Measurements from ENCODE around the gene METAP1D.

METAP1D gene

DNA sequence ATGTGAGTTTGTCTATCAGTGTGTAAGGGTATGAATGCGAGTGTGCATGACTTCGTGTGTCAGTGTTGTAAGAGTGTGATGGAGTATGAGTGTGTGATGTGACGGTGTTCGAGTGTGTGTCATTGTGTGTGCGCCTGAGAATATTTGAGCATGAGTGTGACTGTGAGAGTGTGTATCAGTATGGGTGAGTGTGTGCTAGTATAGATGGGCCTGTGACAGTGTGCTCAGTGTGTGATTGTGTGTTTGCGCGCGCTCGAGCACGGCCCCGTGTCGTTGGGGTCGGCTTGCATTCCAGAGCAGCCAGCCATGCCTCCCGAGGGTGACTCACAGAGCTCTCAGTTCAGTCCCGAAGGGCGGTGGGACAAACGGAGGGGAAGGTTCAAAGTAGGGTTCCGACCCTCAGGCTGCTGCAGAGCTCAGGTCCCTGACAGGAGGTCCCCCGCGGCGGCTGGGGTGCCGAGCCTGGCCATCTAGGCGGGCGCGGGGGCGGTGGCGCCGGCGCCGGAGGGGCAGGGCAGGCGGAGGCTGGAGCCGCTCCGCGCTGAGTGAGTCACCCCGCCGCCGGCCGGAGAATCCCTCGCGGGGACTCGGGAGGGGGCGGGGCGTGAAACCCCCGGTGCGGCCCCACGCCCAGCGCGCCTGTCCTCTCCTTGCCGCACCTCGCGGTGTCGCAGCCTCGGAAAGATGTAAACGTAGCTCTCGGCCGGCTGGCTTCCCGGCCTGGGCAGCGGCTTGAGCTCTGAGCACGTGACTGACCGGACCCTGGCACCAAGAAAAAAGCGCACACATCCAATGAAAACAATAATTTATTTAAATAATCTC is 99.1 kb downstream of the METAP1D start:
- peaks cover 3% of the 10 kb centered on the region for H3K9me3 Mint-ChIP-seq
- DNase-seq (ENCODE audit: low spot score in 2 of 2) (peak in 1 of 2 donors; percentile 31), ATAC-seq (ENCODE audit: low read depth) (no peak)
- peaks cover 27% of the 10 kb centered on the region for H3K27me3 Mint-ChIP-seq
- H3K36me3 Mint-ChIP-seq, result no peaks in the 10 kb centered on the region
- H3K27ac Mint-ChIP-seq, result peak overlapping the region; percentile 32
- peaks cover 24% of the 10 kb centered on the region for H3K4me1 Mint-ChIP-seq
- peak overlapping the region; percentile 28 for H3K4me3 Mint-ChIP-seq

DNA sequence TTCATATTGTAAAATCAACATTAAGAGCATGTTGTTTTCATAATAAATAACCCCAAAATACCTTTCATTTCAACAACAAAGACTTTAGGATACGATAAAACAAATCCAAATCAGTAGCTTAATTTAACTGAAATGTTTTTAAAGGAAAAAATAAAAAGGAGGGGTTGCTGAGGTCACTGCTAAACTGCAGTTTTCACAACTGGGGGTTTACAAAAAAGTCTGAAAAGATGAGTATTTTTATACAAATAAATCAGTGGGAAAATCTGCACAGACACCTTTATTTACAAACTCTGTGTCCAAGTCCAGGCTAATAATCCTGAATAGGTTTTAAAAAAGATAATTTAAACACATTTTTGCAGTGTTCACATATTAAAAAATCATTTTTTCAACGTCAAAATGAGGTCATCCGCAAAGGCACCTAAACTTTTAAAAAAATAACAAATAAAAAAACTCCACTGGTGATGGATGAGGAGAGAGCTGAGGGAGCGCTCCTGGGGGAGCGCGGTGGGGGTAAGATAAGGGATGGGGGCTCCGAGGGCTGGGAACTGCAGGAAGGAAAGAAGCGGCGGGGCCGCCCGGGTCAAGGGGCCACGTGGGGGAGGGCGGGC is 99.8 kb downstream of the METAP1D start:
- H3K27ac Mint-ChIP-seq, result no peak overlapping the region
- H3K4me1 Mint-ChIP-seq, result peaks cover 23% of the 10 kb centered on the region
- ATAC-seq (ENCODE audit: low read depth) (no peak), DNase-seq (ENCODE audit: low spot score in 2 of 2) (no peak)
- no peak overlapping the region for H3K4me3 Mint-ChIP-seq
- peaks cover 26% of the 10 kb centered on the region for H3K27me3 Mint-ChIP-seq
- peaks cover 2% of the 10 kb centered on the region for H3K9me3 Mint-ChIP-seq
- no peaks in the 10 kb centered on the region for H3K36me3 Mint-ChIP-seq

DNA sequence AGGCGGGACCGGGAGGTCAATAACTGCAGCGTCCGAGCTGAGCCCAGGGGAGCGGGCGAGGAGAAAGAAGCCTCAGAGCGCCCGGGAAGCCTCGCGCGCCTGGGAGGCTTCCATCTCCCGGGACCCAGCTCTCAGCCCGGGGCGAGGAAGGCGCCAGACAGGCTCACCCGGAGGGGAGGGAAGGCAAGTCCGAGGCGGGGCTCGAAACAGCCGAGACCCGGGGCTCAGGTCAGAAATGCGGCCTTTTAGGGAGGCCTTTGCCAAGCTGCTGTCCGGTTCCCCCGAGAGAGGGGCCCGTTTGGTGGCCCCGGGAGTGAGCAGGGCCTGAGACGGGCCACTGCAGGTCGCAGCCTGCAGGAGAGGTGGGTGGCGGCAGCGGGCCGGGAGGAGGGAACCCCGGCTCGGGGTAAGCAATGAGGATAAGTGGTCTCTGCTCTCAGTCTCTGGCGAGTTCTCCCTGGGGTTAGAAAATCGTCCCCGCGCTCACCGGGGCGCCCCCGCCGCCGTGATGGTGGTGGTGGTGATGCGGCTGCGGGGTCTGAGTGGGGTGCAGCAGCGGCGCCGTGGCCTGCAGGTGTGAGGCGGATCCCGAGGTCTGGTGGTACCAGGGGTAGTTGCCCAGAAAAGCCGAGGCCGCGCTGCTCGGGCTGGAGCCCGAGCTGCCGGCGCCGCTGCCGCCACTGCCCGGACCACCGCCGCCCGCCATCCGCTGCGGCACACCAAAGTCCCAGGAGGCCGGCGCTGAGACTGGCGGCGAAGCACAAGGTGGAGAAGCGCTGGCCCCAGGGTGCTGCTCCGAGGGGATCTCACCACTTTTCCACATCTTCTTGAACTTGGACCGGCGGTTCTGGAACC is 100.6 kb downstream of the METAP1D start:
- Mint-ChIP-seq H3K27ac (no peak overlapping the region), H3K9me3 (peaks cover 5% of the 10 kb centered on the region), H3K36me3 (no peaks in the 10 kb centered on the region), H3K4me3 (peak overlapping the region; percentile 29), H3K4me1 (peaks cover 23% of the 10 kb centered on the region), H3K27me3 (peaks cover 29% of the 10 kb centered on the region)
- DNase-seq (ENCODE audit: low spot score in 2 of 2) (peak in 1 of 2 donors; percentile 42), ATAC-seq (ENCODE audit: low read depth) (no peak)

DNA sequence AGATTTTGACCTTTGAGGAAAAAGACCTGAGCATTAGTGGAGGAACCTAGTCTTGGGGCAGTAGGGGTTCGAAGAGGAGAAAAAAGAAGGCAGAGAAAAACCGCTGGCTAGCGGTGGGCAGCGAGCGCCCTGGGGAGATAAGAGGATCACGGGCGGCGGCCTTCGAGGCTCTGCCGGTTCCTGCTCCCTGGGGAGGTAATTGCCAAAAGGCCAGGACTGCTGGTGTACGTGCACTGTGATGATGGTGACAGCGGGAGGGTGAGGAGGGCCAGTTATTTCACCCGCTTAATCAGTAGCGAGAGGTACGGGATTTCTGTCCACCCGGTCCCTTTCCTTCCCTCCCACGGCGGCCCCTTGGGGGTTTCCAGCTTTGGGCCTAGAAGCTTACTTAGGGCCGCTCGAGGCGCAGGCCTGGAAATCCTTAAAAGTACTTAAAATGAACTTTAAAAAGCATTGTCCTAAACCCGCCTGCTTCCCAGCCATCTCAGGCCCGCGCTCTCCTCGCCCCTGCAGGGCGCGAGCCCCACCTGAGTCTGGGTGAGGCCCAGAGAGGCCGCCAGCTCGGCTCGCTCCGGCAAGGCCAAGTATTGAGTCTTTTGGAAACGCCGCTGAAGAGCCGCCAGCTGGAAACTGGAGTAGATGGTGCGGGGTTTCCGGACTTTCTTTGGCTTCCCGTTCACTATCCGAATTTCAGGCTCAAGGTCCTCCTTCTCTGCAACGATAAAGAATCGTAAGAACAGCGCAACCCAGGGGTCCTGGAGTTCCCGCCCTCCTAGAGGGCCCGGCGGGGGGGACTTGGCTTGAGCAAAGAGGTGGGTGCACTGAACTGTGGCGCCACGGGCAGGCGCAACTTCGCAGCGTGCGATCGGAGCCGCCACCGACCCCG is 101.4 kb downstream of the METAP1D start:
- H3K27me3 Mint-ChIP-seq, result peaks cover 29% of the 10 kb centered on the region
- peaks cover 17% of the 10 kb centered on the region for H3K4me1 Mint-ChIP-seq
- peak in 1 of 2 donors; percentile 34 for DNase-seq (ENCODE audit: low spot score in 2 of 2)
- no peak for ATAC-seq (ENCODE audit: low read depth)
- H3K4me3 Mint-ChIP-seq, result peak overlapping the region; percentile 66
- H3K36me3 Mint-ChIP-seq, result no peaks in the 10 kb centered on the region
- H3K9me3 Mint-ChIP-seq, result peaks cover 5% of the 10 kb centered on the region
- H3K27ac Mint-ChIP-seq, result peak overlapping the region; percentile 73

DNA sequence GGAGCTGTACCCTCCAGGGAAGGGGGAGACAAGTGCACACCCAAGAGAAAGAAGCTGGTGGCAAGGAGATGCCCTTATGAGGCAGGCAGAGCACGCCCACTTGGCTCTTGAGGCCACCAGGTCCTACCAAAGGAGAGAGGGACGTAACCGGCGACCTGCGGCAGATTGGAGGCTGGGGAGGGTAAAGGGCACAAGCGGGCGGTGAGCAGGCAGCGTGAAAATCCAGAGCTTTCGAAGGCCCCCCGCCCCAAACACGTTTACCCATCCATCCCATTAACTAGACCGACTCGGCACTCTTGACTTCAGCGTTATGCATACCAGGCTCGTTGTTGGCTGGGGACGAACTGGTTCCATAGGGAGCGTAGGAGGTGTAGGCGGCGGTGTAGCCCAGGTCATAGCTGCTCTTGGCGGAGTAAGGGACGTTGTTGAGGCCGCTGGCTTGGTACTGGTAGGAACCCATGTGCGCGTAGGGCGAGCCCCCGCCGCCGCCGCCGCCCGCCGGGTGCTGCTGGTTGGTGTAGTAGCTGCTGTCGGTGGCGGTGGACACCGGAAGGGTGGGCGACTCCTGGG is 102.2 kb downstream of the METAP1D start:
- Mint-ChIP-seq H3K27me3 (peaks cover 26% of the 10 kb centered on the region), H3K4me1 (peaks cover 13% of the 10 kb centered on the region), H3K36me3 (no peaks in the 10 kb centered on the region), H3K27ac (peak overlapping the region; percentile 73), H3K4me3 (peak overlapping the region; percentile 66), H3K9me3 (peaks cover 5% of the 10 kb centered on the region)
- DNase-seq (ENCODE audit: low spot score in 2 of 2) (peak in 1 of 2 donors; percentile 51), ATAC-seq (ENCODE audit: low read depth) (no peak)

DNA sequence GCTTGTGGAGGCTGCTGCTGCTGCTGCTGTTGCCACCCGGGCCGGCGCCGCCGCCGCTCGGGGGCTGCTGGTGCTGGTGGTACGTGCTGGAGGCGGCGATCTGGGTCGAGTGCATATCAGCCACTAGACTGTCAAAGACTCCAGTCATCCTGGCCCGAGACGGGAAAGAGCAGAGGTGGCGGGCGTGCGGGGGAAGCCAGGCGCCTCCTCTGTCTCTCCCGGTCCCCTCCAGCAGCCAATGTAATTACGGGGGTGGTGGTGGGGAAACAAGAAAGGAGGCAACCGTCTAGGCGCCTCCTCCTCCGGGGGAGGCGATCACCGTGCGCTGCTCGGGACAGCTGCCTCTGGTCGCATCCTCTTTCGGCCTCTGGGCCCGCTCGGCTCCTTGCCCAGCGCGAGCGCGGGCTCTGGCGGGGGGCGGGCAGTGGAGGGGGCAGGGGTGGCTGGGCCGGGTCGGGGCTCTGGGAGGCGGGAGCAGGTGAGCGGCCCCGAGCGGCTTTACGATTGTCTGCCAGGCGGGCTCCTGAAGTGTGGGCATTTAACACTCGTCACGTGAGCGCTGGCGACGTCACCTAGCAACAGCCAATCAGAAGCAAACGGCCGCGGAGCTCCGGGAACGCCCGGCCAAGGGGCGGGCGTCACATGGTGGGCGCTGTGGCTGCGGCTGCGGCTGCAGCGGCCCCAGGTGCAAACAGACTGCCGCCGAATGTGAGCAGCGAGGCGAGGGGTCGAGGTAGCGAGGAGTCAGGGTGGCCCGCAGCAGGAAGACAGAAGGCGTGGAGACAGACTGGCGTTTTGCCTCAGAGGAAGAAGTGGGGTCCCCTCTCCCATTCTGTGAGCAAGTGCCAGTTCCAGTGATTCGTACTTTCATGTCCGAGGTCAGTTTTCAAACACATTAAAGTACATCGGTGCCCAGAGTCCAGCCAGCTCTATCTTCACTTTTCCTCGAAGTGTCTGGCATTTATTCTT is 102.9 kb downstream of the METAP1D start, which contains the start of gene DLX2:
DLX2 (minus strand) TSS at position 510 of the 969 bp plus-strand sequence; CDS start at position 148, 362 bp downstream.
- Mint-ChIP-seq H3K4me1 (peaks cover 13% of the 10 kb centered on the region), H3K4me3 (peak within 1 kb of the TSS; percentile 66), H3K9me3 (peaks cover 5% of the 10 kb centered on the region), H3K27ac (peak within 1 kb of the TSS; percentile 73), H3K27me3 (peaks cover 24% of the 10 kb centered on the region), H3K36me3 (no peaks in the 10 kb centered on the region)
- ATAC-seq (ENCODE audit: low read depth), result peak; percentile 76
- DNase-seq (ENCODE audit: low spot score in 2 of 2), result peak in 1 of 2 donors; percentile 43

DNA sequence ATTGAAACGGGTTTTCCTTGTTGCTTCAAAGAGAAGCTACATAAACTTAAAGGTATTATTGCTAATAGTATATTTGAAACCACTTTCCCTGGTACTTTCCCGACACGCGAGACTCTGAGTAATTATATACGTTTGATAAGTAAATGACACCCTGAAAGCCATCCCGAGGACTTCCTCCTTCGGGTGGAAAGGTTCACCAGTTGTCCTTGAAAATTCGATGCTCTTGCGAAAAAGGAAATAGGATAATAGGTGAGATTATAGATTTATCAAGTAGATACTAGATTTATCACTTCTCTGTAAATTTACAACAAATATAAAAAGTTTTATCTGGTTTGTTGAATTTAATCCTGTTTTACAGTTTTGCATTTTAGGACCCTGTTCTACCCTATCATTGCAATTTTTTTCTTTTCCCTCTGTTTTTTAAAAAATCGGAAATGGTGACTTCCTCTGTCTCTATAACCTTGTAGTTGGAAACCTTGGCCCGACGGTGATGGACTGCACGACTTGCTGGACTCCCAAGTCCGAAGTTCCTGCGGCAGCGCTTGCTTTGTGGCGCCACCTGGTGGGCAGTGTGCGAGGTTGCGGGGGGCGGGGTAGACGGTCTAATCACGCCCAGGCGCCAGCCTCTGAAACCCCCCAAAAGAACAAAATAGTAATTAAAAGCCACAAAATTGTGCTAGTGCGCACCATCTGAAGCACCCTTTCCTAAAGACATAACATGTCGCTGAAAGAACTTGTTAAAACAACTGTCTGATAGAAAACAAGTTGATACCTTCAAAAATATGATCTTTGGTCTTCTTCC is 103.9 kb downstream of the METAP1D start:
- H3K27ac Mint-ChIP-seq, result peak overlapping the region; percentile 70
- H3K36me3 Mint-ChIP-seq, result no peaks in the 10 kb centered on the region
- peaks cover 26% of the 10 kb centered on the region for H3K27me3 Mint-ChIP-seq
- peaks cover 10% of the 10 kb centered on the region for H3K4me1 Mint-ChIP-seq
- DNase-seq (ENCODE audit: low spot score in 2 of 2) (peak in 1 of 2 donors; percentile 55), ATAC-seq (ENCODE audit: low read depth) (peak; percentile 28)
- peaks cover 3% of the 10 kb centered on the region for H3K9me3 Mint-ChIP-seq
- peak overlapping the region; percentile 65 for H3K4me3 Mint-ChIP-seq

DNA sequence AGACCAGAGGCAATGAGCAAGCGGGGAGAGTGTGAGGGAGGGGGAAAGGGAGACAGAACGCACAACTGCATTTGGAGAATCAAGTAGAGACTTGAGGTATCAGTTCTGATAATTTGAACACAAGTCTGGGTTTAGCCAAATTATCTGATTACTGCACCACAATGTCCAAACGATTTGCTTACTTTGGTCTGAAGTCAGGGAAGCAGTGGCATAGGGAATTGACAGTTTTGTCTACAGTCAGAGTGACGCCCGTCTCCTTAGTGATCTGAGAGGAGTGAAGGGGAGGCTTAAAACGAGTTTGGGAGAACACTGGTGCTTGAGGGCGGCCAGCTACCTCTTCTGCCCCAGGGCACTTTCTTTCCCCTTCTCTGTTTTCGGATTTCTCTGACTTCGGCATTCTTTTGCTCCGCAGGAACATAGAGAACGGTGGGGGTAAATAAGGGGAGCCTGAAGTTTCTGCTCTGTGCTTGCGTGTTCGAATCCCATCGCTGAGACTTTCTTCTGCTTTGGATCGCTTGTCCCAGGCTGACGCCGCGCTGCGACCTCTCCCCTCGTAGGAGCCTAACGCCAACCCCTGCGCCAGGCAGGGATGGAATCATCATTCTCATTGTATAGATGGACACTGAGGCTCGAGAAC is 105.8 kb downstream of the METAP1D start:
- no peak for ATAC-seq (ENCODE audit: low read depth)
- Mint-ChIP-seq H3K27me3 (peaks cover 33% of the 10 kb centered on the region), H3K27ac (no peak overlapping the region), H3K9me3 (peaks cover 3% of the 10 kb centered on the region), H3K4me1 (peaks cover 9% of the 10 kb centered on the region), H3K4me3 (no peak overlapping the region), H3K36me3 (no peaks in the 10 kb centered on the region)
- no peak for DNase-seq (ENCODE audit: low spot score in 2 of 2)

DNA sequence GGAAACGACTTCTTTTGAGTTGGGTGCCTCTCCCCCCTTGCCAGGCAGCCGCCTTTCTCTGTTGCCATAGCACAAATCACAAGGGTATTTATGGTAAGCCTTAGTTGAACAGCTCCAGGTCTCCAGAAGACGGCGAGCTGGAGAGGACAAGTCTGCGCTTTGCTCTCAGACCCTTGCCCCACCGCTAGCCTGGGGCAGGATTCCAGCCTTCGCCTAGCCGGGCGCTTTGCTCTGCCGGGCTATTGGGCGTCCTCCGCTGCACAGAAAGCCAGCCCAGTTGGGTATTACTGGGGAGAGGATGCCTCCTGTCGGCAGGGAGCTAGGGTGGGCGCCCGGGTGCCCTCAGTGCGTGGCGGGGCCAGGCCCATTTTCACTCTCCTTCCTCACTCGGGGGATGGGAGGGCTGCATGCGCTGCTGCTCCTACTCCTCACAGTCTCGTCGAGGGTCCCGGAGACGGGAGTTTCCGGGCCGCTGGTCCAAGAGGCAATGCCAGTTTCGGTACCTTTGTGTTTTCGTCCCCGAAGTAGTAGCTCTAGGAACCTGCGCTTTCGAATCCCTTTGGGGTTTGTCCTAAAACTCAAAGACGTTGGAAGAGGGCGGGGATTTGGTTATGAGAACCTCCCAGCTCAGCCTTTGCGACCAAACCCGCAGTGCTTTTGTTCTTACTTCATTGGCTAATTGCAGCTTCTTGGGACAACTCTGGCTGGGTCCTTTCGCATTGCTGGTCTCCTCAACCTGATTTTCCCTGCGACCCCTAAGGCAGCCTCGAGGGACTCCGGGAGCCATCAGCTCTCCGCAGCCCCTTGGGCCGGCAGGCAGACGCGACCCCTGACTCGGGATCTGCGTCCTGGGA is 106.6 kb downstream of the METAP1D start:
- ATAC-seq (ENCODE audit: low read depth), result no peak

DNA sequence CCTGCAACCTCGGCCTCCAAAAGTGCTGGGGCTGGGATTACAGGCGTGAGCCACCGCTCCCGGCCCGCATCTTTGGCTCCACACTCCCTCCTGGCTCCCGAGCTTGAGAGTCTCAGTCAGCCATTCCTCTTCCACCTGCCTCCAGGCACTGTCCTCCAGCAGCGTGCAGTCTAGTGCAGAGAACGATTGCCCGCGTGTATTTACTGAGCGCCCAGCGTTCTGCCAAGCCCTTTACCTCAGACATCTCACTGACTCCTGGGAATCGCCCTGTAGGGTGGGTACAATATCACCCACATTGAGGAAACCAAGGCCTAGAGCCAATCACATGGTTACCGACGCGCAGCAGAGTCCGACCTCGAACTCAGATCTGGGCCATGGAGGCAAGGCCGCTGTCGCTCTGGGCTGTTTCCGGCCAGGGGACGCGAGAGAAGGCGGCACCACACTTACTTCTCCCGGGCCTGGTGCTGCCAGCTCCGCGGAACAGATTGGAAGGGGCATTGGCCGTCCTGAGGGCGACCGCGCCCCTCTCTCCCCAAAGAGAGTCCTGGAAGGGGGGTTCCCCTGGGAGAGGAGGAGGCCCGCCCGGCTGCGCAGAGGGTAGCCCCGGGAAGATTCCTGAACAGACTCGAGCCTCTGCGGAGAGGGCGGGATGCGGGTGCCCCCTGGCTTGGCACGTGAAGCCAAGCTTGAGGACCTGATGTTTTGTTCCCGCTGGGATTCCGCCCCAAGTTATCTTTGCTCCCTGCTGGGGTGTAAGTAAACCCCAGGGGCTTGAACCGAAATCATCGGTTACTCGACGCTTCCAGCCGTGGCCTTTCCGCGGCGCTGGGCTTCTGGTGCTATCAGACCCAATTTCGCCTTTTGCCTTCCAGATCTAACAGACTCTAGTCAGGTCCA is 108.2 kb downstream of the METAP1D start:
- Mint-ChIP-seq H3K9me3 (peaks cover 3% of the 10 kb centered on the region), H3K27ac (no peak overlapping the region), H3K27me3 (peaks cover 28% of the 10 kb centered on the region), H3K4me1 (peaks cover 1% of the 10 kb centered on the region), H3K36me3 (no peaks in the 10 kb centered on the region), H3K4me3 (no peak overlapping the region)
- ATAC-seq (ENCODE audit: low read depth), result no peak
- no peak for DNase-seq (ENCODE audit: low spot score in 2 of 2)

More for the DNA sequence above, 106.6 kb downstream of the METAP1D start:
- Mint-ChIP-seq H3K9me3 (peaks cover 3% of the 10 kb centered on the region), H3K27me3 (peaks cover 34% of the 10 kb centered on the region), H3K36me3 (no peaks in the 10 kb centered on the region), H3K4me1 (peaks cover 9% of the 10 kb centered on the region), H3K27ac (no peak overlapping the region), H3K4me3 (no peak overlapping the region)
- no peak for DNase-seq (ENCODE audit: low spot score in 2 of 2)

All from memory B cell (primary cell).